Osteocyte (in vitro differentiated cells): ENCODE data around the gene AVP. TPM values are rescaled to one million over a fixed set of nuclear protein-coding genes. Genes with fewer than 3 reads are reported as not detected.
A peak's percentile ranks its signal among the peaks of the same experiment; 100 is the strongest.
"Not testable (repeated sequence)": the region's sequence is repeated elsewhere in the genome, so short reads cannot be mapped to it uniquely, and the experiment has no call there.

Experiments
- DNase-seq: peaks from one replicate; pipeline ENCODE4 v3.0.0; 2021; ENCODE audit warnings: mixed read lengths; ENCODE audit not compliant: unreplicated experiment; ENCODE audit errors: extremely low spot score
- H3K27ac Mint-ChIP-seq: one replicate; pipeline ENCODE4 v1.8.0; 2021; ENCODE audit warnings: mild to moderate bottlenecking, mixed read lengths; ENCODE audit not compliant: unreplicated experiment
- H3K27me3 Mint-ChIP-seq: one replicate; pipeline ENCODE4 v1.8.0; 2021; ENCODE audit warnings: mixed read lengths; ENCODE audit not compliant: unreplicated experiment
- H3K36me3 Mint-ChIP-seq: one replicate; pipeline ENCODE4 v1.8.0; 2021; ENCODE audit warnings: mixed read lengths; ENCODE audit not compliant: unreplicated experiment
- H3K4me1 Mint-ChIP-seq: one replicate; pipeline ENCODE4 v1.8.0; 2021; ENCODE audit warnings: mixed read lengths; ENCODE audit not compliant: unreplicated experiment
- H3K4me3 Mint-ChIP-seq: one replicate; pipeline ENCODE4 v1.8.0; 2021; ENCODE audit warnings: mild to moderate bottlenecking, moderate library complexity, mixed read lengths; ENCODE audit not compliant: unreplicated experiment
- H3K9me3 Mint-ChIP-seq: one replicate; pipeline ENCODE4 v1.8.0; 2021; ENCODE audit warnings: mixed read lengths; ENCODE audit not compliant: unreplicated experiment
- total RNA-seq: library from RNA; stranded (reverse); gene quantifications from 2 replicates; pipeline ENCODE4 v1.2.1, GENCODE V29; 2021
- TF ChIP-seq, protein P1 (sequence below): fragments of 200-600 bp; sonication (generic); IDR thresholded peaks from 2 replicates; pipeline ENCODE4 v1.5.0; 2021; ENCODE audit warnings: antibody characterized with exemption, mild to moderate bottlenecking, moderate library complexity

The AVP gene
- total RNA-seq, 1 donor from 2014 or later = not detected

DNA sequence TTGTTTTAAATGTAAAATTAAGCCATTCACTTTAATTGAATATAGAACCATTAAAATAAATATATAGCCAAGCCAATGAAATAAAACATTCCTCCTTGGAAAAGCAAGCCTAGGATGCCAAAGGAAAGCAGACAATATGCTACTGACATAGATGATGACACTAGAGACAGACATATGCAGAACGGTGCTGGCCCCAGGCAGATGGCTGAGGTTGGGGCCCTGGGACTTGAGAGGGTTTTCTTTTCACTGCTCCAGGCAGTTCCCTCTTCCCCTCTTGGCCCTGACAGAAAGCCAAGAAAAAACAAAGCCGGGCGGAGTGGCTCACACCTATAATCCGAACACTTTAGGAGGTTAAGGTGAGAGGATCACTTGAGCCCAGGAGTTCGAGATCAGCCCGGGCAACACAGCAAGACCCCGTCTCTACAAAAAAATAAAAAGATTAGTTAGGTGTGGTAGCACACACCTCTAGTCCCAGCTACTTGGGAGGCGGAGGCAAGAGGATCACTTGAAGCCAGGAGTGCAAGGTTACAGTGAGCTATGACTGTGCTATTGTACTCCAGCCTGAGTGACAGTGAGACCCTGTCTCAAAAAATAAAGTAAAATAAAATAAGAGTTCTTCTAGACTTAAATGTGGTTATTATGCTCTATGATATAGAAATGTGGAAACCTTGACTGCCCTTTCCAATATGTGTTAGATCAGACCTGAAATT lies 43.9 kb upstream of the AVP start:
- H3K4me3 Mint-ChIP-seq = no peak overlapping the region
- H3K27me3 Mint-ChIP-seq = no peaks in the 10 kb centered on the region
- no peaks in the 10 kb centered on the region for H3K9me3 Mint-ChIP-seq
- H3K4me1 Mint-ChIP-seq = peaks cover 8% of the 10 kb centered on the region
- H3K27ac Mint-ChIP-seq = no peak overlapping the region
- DNase-seq = no peak
- peaks cover 4% of the 10 kb centered on the region for H3K36me3 Mint-ChIP-seq
- TF ChIP-seq, protein P1, sequence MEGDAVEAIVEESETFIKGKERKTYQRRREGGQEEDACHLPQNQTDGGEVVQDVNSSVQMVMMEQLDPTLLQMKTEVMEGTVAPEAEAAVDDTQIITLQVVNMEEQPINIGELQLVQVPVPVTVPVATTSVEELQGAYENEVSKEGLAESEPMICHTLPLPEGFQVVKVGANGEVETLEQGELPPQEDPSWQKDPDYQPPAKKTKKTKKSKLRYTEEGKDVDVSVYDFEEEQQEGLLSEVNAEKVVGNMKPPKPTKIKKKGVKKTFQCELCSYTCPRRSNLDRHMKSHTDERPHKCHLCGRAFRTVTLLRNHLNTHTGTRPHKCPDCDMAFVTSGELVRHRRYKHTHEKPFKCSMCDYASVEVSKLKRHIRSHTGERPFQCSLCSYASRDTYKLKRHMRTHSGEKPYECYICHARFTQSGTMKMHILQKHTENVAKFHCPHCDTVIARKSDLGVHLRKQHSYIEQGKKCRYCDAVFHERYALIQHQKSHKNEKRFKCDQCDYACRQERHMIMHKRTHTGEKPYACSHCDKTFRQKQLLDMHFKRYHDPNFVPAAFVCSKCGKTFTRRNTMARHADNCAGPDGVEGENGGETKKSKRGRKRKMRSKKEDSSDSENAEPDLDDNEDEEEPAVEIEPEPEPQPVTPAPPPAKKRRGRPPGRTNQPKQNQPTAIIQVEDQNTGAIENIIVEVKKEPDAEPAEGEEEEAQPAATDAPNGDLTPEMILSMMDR = no peak

DNA sequence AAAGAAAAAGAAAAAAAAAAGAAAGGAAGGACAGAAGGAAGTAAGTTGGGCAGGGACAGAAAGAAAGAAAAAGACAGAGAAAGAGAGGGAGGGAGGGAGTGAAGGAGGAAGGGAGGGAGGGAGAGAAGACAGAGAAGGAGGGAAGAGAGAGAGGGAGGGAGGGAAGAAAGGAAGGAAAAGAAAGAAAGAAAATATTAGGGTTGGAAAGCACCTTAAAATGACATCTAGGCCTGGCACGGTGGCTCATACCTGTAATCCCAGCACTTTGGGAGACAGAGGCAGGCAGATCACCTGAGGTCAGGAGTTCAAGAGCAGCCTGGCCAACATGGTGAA lies 42.0 kb upstream of the AVP start:
- H3K27me3 Mint-ChIP-seq = no peaks in the 10 kb centered on the region
- peaks cover 12% of the 10 kb centered on the region for H3K36me3 Mint-ChIP-seq
- TF ChIP-seq, protein P1 = no peak
- H3K4me3 Mint-ChIP-seq = no peak overlapping the region
- no peaks in the 10 kb centered on the region for H3K9me3 Mint-ChIP-seq
- no peak overlapping the region for H3K27ac Mint-ChIP-seq
- no peak for DNase-seq
- peaks cover 6% of the 10 kb centered on the region for H3K4me1 Mint-ChIP-seq

DNA sequence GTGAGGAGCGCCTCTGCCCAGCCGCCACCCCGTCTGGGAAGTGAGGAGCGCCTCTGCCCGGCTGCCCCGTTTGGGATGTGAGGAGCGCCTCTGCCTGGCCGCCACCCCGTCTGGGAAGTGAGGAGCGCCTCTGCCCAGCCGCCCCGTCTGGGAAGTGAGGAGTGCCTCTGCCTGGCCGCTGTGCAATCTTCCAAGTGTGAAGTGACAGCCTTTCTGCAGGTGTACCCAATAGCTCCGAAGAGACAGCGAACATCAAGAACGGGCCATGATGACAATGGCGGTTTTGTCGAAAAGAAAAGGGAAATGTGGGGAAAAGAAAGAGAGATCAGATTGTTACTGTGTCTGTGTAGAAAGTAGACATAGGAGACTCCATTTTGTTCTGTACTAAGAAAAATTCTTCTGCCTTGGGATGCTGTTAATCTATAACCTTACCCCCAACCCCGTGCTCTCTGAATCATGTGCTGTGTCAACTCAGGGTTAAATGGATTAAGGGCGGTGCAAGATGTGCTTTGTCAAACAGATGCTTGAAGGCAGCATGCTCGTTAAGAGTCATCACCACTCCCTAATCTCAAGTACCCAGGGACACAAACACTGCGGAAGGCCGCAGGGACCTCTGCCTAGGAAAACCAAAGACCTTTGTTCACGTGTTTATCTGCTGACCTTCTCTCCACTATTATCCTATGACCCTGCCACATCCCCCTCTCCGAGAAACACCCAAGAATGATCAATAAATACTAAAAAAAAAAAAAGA lies 41.4 kb upstream of the AVP start:
- H3K27me3 Mint-ChIP-seq, DNase-seq, H3K4me3 Mint-ChIP-seq, H3K27ac Mint-ChIP-seq, H3K4me1 Mint-ChIP-seq, H3K9me3 Mint-ChIP-seq: not testable (repeated sequence)
- peaks cover 15% of the 10 kb centered on the region for H3K36me3 Mint-ChIP-seq

DNA sequence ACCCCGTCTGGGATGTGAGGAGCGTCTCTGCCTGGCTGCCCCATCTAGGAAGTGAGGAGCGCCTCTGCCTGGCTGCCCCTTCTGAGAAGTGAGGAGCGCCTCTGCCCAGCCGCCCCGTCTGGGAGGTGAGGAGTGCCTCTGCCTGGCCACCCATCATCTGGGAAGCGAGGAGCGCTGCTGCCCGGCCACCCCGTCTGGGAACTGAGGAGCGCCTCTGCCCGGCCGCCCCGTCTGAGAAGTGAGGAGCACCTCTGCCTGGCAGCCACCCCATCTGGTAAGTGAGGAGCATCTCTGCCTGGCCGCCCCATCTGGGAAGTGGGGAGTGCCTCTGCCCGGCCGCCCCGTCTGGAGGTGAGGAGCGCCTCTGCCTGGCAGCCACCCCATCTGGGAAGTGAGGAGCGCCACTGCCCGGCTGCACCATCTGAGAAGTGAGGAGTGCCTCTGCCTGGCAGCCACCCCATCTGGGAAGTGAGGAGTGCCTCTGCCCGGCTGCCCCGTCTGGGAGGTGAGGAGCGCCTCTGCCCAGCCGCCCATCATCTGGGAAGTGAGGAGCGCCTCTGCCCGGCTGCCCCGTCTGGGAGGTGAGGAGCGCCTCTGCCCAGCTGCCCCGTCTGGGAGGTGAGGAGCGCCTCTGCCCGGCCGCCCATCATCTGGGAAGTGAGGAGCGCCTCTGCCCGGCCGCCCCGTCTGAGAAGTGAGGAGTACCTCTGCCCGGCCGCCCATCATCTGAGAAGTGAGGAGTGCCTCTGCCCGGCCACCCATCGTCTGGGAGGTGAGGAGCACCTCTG lies 40.4 kb upstream of the AVP start:
- H3K4me1 Mint-ChIP-seq, H3K27ac Mint-ChIP-seq, DNase-seq, H3K9me3 Mint-ChIP-seq, H3K27me3 Mint-ChIP-seq, H3K4me3 Mint-ChIP-seq: not testable (repeated sequence)
- peaks cover 19% of the 10 kb centered on the region for H3K36me3 Mint-ChIP-seq

DNA sequence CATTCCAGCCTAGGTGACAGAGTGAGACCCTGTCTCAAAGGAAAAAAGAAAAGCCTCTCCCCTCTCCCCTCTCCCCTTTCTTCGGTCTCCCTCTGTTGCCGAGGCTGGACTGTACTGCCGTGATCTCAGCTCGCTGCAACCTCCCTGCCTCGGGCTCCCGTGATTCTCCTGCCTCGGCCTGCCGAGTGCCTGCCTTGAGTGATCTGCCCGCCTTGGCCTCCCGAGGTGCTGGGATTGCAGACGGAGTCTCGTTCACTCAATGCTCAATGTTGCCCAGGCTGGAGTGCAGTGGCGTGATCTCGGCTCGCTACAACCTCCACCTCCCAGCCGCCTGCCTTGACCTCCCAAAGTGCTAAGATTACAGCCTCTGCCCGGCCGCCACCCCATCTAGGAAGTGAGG lies 39.6 kb upstream of the AVP start:
- not testable (repeated sequence) for H3K27me3 Mint-ChIP-seq, DNase-seq, H3K4me1 Mint-ChIP-seq, H3K4me3 Mint-ChIP-seq, H3K27ac Mint-ChIP-seq, H3K9me3 Mint-ChIP-seq
- H3K36me3 Mint-ChIP-seq = peaks cover 19% of the 10 kb centered on the region

DNA sequence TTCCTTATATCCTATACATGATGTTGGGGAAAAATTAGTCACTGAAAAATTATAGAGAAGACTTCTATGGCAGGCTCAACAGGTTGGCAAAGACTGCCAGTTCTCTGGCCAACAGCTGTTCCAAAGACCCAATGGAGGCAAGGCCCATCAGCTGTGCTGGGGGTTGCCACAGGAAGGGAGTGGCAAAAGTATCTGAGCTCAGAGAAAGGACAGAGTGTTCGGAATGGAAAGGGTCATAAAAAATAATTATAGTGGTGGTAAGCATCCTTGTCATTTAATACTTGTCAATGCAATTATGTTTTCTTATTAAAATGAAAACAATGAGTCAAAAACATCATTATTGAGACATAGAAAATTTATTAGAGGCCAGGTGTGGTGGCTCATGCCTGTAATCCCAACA lies 39.0 kb upstream of the AVP start:
- TF ChIP-seq, protein P1 = no peak
- no peaks in the 10 kb centered on the region for H3K9me3 Mint-ChIP-seq
- H3K36me3 Mint-ChIP-seq = peaks cover 19% of the 10 kb centered on the region
- H3K27ac Mint-ChIP-seq = peak overlapping the region; percentile 39
- H3K4me3 Mint-ChIP-seq = no peak overlapping the region
- H3K27me3 Mint-ChIP-seq = no peaks in the 10 kb centered on the region
- peaks cover 6% of the 10 kb centered on the region for H3K4me1 Mint-ChIP-seq
- DNase-seq = no peak
